HFFc6 (cell line): ENCODE results near the gene CKM. TPM values are rescaled to one million over a fixed set of nuclear protein-coding genes. Genes with fewer than 3 reads are reported as not detected.

ENCODE experiments used
- DNase-seq: peaks from one replicate; pipeline ENCODE4 v3.0.0-alpha.2; 2018
- H3K27ac Mint-ChIP-seq: 2 replicates; pipeline ENCODE4 v1.8.0; 2020; ENCODE audit warnings: mild to moderate bottlenecking, mixed read lengths
- H3K27me3 Mint-ChIP-seq: 2 replicates; pipeline ENCODE4 v1.8.0; 2021; ENCODE audit warnings: mild to moderate bottlenecking, moderate library complexity, mixed read lengths; ENCODE audit not compliant: insufficient read depth
- H3K36me3 Mint-ChIP-seq: 2 replicates; pipeline ENCODE4 v1.8.0; 2021; ENCODE audit warnings: low read depth, mixed read lengths
- H3K4me1 Mint-ChIP-seq: 2 replicates; pipeline ENCODE4 v1.8.0; 2020; ENCODE audit warnings: low read depth, mixed read lengths
- H3K4me3 Mint-ChIP-seq: 2 replicates; pipeline ENCODE4 v1.8.0; 2020; ENCODE audit warnings: mild to moderate bottlenecking, moderate library complexity, mixed read lengths
- H3K9me3 Mint-ChIP-seq: 2 replicates; pipeline ENCODE4 v1.8.0; 2020; ENCODE audit warnings: mild to moderate bottlenecking, mixed read lengths
- total RNA-seq, 6 experiments: library from RNA; stranded (reverse); fragmentation: NEBNext Ultra II Directional; extraction: Animal tissue kit (Norgen Biotek cat#: 25700); gene quantifications; 2 replicates in 1 of 6; 3 replicates in 5 of 6; pipeline ENCODE4 v1.2.3, GENCODE V29; 2021
- TF ChIP-seq, protein P1 (sequence below): fragments of 200-600 bp; sonication (generic); IDR thresholded peaks from 2 replicates; pipeline ENCODE4 v1.5.0; 2021; ENCODE audit warnings: antibody characterized with exemption, mild to moderate bottlenecking

The CKM gene
- total RNA-seq, 6 experiments from 2014 or later: not detected

DNA sequence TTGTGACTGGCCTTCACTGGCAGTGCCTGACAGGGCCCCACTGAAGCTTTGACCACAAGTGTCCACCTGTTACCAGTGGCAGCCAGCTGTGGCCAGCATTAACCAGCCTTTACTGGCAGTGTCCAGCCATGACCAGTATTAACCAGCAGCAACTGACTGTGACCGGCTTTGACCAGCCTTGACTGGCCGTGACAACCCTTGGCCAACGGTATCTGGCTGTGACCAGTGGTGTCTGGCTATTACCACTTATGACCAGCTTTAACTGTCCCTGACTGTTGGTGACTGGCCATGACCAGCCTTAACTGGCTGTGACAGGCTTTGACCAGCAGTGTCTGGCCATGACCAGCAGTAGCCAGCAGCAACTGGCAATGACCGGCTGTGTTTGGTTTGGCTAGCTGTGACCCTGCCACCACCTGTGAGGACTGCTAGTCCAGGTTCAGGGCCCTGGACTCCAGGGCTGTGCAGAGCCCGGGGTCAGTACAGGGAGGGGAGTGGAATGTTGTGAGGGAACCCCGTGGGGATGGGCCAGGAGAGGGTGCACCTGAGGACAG, 32.2 kb downstream of the CKM start:
- no peak overlapping the region for H3K27ac Mint-ChIP-seq
- peaks cover 10% of the 10 kb centered on the region for H3K9me3 Mint-ChIP-seq
- no peak for DNase-seq
- TF ChIP-seq, protein P1, sequence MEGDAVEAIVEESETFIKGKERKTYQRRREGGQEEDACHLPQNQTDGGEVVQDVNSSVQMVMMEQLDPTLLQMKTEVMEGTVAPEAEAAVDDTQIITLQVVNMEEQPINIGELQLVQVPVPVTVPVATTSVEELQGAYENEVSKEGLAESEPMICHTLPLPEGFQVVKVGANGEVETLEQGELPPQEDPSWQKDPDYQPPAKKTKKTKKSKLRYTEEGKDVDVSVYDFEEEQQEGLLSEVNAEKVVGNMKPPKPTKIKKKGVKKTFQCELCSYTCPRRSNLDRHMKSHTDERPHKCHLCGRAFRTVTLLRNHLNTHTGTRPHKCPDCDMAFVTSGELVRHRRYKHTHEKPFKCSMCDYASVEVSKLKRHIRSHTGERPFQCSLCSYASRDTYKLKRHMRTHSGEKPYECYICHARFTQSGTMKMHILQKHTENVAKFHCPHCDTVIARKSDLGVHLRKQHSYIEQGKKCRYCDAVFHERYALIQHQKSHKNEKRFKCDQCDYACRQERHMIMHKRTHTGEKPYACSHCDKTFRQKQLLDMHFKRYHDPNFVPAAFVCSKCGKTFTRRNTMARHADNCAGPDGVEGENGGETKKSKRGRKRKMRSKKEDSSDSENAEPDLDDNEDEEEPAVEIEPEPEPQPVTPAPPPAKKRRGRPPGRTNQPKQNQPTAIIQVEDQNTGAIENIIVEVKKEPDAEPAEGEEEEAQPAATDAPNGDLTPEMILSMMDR: no peak
- H3K4me3 Mint-ChIP-seq: no peak overlapping the region
- H3K36me3 Mint-ChIP-seq: peaks cover 36% of the 10 kb centered on the region
- H3K27me3 Mint-ChIP-seq: no peaks in the 10 kb centered on the region; the same call in 1 of the 2 replicates
- no peaks in the 10 kb centered on the region for H3K4me1 Mint-ChIP-seq

DNA sequence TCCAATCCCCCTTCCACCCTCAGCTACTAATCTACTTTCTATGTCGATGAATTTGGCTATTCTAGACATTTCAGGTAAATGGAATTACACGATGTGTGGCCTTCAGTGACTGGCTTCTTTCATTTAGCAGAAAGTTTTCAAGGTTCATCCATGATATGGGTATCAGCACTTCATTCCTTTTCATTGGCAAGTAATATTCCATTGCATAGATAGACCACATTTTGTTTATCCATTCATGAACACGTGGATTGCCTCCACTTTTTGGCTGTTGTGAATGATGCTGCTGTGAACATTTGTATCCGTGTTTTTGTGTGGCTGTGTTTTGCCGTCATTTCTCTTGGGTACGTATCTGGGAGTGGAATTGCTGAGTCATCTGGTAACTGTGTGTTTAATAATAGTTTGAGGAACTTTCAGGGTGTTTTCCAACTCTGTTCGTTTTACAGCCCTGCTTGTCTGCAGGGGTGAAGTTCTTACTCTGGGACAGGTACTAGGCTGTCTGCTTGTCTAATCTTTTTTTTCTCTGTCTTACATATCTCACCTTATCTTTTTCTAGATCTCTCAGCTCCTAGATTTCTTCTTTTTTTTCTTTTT, 39.1 kb downstream of the CKM start:
- TF ChIP-seq, protein P1: no peak
- Mint-ChIP-seq H3K36me3 (peaks cover 23% of the 10 kb centered on the region), H3K27me3 (no peaks in the 10 kb centered on the region; the same call in none of the 2 replicates), H3K4me1 (no peaks in the 10 kb centered on the region), H3K4me3 (no peak overlapping the region), H3K27ac (peak overlapping the region; percentile 9), H3K9me3 (peaks cover 7% of the 10 kb centered on the region)
- no peak for DNase-seq

- Mint-ChIP-seq H3K9me3 (peaks cover 7% of the 10 kb centered on the region), H3K27me3 (no peaks in the 10 kb centered on the region; the same call in none of the 2 replicates)
- TF ChIP-seq, protein P1: no peak
These were observed 42.2 kb downstream of the CKM start for GRCh38 chr19:45280471-45280961.

DNA sequence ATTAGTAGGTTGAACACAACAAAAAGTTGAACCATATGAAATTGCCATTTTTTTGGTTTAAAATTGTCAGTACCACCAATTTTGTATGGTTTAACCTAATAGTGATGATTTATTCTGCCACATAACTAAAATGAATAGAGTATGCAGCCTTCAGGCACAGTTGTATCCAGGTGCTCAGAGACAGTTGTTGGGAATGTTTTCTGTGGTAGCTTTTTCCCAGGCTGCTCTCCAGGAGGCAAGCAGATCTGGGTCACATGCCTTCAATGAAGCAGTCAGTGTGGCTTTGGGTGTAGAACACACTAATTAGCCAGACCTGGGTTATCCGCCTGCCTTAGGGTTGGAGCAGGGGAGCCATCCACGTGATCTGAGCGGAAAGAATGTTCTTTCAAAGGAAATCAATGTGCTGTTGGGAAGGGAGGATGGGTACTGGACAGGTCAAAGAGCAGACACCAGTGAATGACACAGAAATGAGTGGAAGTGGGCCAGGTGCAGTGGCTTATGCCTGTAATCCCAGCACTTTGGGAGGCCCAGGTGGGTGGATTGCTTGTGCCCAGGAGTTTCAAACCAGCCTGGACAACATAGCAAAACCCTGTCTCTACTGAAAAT, 43.0 kb downstream of the CKM start:
- TF ChIP-seq, protein P1: no peak
- no peak overlapping the region for H3K4me3 Mint-ChIP-seq
- no peaks in the 10 kb centered on the region for H3K4me1 Mint-ChIP-seq
- DNase-seq: no peak
- peaks cover 14% of the 10 kb centered on the region for H3K36me3 Mint-ChIP-seq
- H3K9me3 Mint-ChIP-seq: peaks cover 7% of the 10 kb centered on the region
- no peaks in the 10 kb centered on the region; the same call in none of the 2 replicates for H3K27me3 Mint-ChIP-seq
- H3K27ac Mint-ChIP-seq: no peak overlapping the region

More at GRCh38 chr19:45280471-45280961, 42.2 kb downstream of the CKM start:
- no peak overlapping the region for H3K4me3 Mint-ChIP-seq
- peaks cover 16% of the 10 kb centered on the region for H3K36me3 Mint-ChIP-seq
- H3K4me1 Mint-ChIP-seq: no peaks in the 10 kb centered on the region
- no peak for DNase-seq
- no peak overlapping the region for H3K27ac Mint-ChIP-seq

DNA sequence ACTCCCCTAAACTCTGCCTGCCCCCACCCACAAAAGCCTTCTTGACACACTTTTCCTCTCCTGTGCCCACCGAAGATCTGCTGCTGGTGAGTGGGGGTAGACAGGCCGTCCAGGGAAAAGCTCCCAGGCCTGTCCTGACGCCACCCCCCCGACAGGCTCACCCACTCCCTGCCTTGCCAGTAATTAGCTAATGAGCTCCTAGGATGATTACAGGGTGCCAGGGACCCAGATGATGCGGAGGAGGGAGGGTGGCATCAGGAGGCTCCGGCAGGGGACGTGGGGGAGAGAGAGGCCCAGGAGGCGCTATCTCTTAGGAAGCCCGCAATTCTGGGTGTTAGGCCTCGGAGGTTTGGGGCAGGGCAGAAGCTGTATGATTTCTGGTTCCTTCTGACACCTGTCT, 44.6 kb downstream of the CKM start:
- no peaks in the 10 kb centered on the region for H3K9me3 Mint-ChIP-seq
- no peak for DNase-seq
- H3K4me1 Mint-ChIP-seq: no peaks in the 10 kb centered on the region
- no peak overlapping the region for H3K4me3 Mint-ChIP-seq
- H3K27me3 Mint-ChIP-seq: no peaks in the 10 kb centered on the region; the same call in none of the 2 replicates
- TF ChIP-seq, protein P1: no peak
- H3K27ac Mint-ChIP-seq: no peak overlapping the region
- H3K36me3 Mint-ChIP-seq: peaks cover 13% of the 10 kb centered on the region
